Mesenchymal stem cell (in vitro differentiated cells and primary cell): ENCODE results near the gene CD1B.

Source experiments
- DNase-seq: peaks from one replicate; pipeline ENCODE4 v3.0.0-alpha.2; 2013
- H2AFZ ChIP-seq: one replicate; pipeline ENCODE4 v1.6.1; 2013; ENCODE audit warnings: low read depth, mild to moderate bottlenecking, control low read depth, inconsistent platforms, low read length, moderate library complexity
- H2AK5ac ChIP-seq: 2 replicates; pipeline ENCODE4 v1.6.1; 2013; ENCODE audit warnings: low read length, moderate library complexity, mild to moderate bottlenecking, inconsistent platforms; ENCODE audit not compliant: severe bottlenecking
- H2BK120ac ChIP-seq: one replicate; pipeline ENCODE4 v1.6.1; 2013; ENCODE audit warnings: low read depth, mild to moderate bottlenecking, inconsistent platforms, low read length, moderate library complexity
- H2BK12ac ChIP-seq, 2 experiments: one replicate each; pipeline ENCODE4 v1.6.1; 2013; ENCODE audit warnings: inconsistent platforms in 2 of 2, low read length in 2 of 2, mild to moderate bottlenecking in 2 of 2, moderate library complexity in 2 of 2, control low read depth in 1 of 2
- H2BK15ac ChIP-seq: one replicate; pipeline ENCODE4 v1.6.1; 2013; ENCODE audit warnings: mild to moderate bottlenecking, low read depth, inconsistent platforms; ENCODE audit not compliant: poor library complexity, severe bottlenecking
- H2BK5ac ChIP-seq: 2 replicates; pipeline ENCODE4 v1.6.1; 2013; ENCODE audit warnings: low read depth, mild to moderate bottlenecking, low read length, control low read depth, inconsistent platforms; ENCODE audit not compliant: poor library complexity, severe bottlenecking
- H3K14ac ChIP-seq, 2 experiments: one replicate each; pipeline ENCODE4 v1.6.1; 2013; ENCODE audit warnings: inconsistent platforms in 2 of 2, low read length in 2 of 2, control low read depth in 1 of 2, mild to moderate bottlenecking in 1 of 2, moderate library complexity in 1 of 2
- H3K18ac ChIP-seq, 2 experiments: one replicate each; pipeline ENCODE4 v1.6.1; 2013; ENCODE audit warnings: inconsistent platforms in 2 of 2, low read length in 2 of 2, control low read depth in 1 of 2, low read depth in 1 of 2, mild to moderate bottlenecking in 1 of 2
- H3K23ac ChIP-seq, 2 experiments: one replicate each; pipeline ENCODE4 v1.6.1; 2013; ENCODE audit warnings: inconsistent platforms in 2 of 2, low read length in 2 of 2, mild to moderate bottlenecking in 2 of 2, moderate library complexity in 2 of 2, control low read depth in 1 of 2
- H3K27ac ChIP-seq: 2 replicates; pipeline ENCODE4 v1.5.1; 2013; ENCODE audit warnings: mild to moderate bottlenecking, moderate library complexity, low read length, control low read depth, inconsistent platforms; ENCODE audit not compliant: poor library complexity, severe bottlenecking
- H3K27me3 ChIP-seq, 2 experiments: 2 replicates each; pipeline versions ENCODE4 v1.6.1 to v1.7.0; 2013; ENCODE audit warnings: low read length in 2 of 2, mild to moderate bottlenecking in 2 of 2, moderate library complexity in 2 of 2, control low read depth in 1 of 2, inconsistent platforms in 1 of 2; ENCODE audit not compliant: control insufficient read depth in 1 of 2, insufficient read depth in 1 of 2
- H3K36me3 ChIP-seq, 2 experiments: 2 replicates each; pipeline versions ENCODE4 v1.6.1 to v1.7.0; 2013; ENCODE audit warnings: low read length in 2 of 2, control low read depth in 1 of 2, inconsistent platforms in 1 of 2, low read depth in 1 of 2, mild to moderate bottlenecking in 1 of 2; ENCODE audit not compliant: insufficient read depth in 2 of 2, control insufficient read depth in 1 of 2
- H3K4ac ChIP-seq, 2 experiments: one replicate each; pipeline ENCODE4 v1.6.1; 2013; ENCODE audit warnings: inconsistent platforms in 2 of 2, low read length in 2 of 2, mild to moderate bottlenecking in 2 of 2, moderate library complexity in 2 of 2, control low read depth in 1 of 2, low read depth in 1 of 2
- H3K4me1 ChIP-seq: 2 replicates; pipeline ENCODE4 v1.6.1; 2013; ENCODE audit warnings: low read depth, low read length, control low read depth; ENCODE audit not compliant: control insufficient read depth, insufficient read depth
- H3K4me2 ChIP-seq: 2 replicates; pipeline ENCODE4 v1.6.1; 2013; ENCODE audit warnings: low read length, mild to moderate bottlenecking, inconsistent platforms; ENCODE audit not compliant: poor library complexity, severe bottlenecking
- H3K4me3 ChIP-seq, 2 experiments: 2 replicates each; pipeline versions ENCODE4 v1.5.1 to v1.7.0; 2013; ENCODE audit warnings: low read length in 2 of 2, mild to moderate bottlenecking in 2 of 2, control low read depth in 1 of 2, low read depth in 1 of 2; ENCODE audit not compliant: insufficient read depth in 1 of 2
- H3K79me1 ChIP-seq: replicated peaks from 2 replicates; pipeline ENCODE4 v1.6.1; 2013; ENCODE audit warnings: mild to moderate bottlenecking, control low read depth, low read length, inconsistent platforms; ENCODE audit not compliant: poor library complexity, severe bottlenecking
- H3K9ac ChIP-seq: 2 replicates; pipeline ENCODE4 v1.7.0; 2013; ENCODE audit warnings: mild to moderate bottlenecking, low read length, moderate library complexity
- H3K9me3 ChIP-seq: 2 replicates; pipeline ENCODE4 v1.7.0; 2013; ENCODE audit warnings: mild to moderate bottlenecking, low read length; ENCODE audit not compliant: control insufficient read depth
- H4K8ac ChIP-seq: one replicate; pipeline ENCODE4 v1.6.1; 2013; ENCODE audit warnings: inconsistent platforms, mild to moderate bottlenecking, low read length, moderate library complexity
- H4K91ac ChIP-seq: one replicate; pipeline ENCODE4 v1.6.1; 2013; ENCODE audit warnings: mild to moderate bottlenecking, low read length, inconsistent platforms
- WGBS: methylation state at CpG from one replicate; pipeline ENCODE4 v1.1.7; 2013; ENCODE audit warnings: mixed read lengths; 5-methylcytosine and 5-hydroxymethylcytosine counted together

The CD1B gene

GRCh38 chr1:158290321-158290844 is 40.9 kb downstream of the CD1B start:
- Histone ChIP-seq H4K91ac (no peak overlapping the region), H3K9ac (no peak overlapping the region), H3K23ac (no peak overlapping the region), H3K79me1 (no peaks in the 10 kb centered on the region), H3K14ac (no peak overlapping the region), H3K27me3 (no peaks in the 10 kb centered on the region), H3K4me2 (no peak overlapping the region), H3K18ac (no peak overlapping the region), H2BK15ac (no peak overlapping the region), H2BK120ac (no peak overlapping the region), H3K9me3 (no peaks in the 10 kb centered on the region), H3K36me3 (no peaks in the 10 kb centered on the region), H3K4me3 (no peak overlapping the region), H3K4ac (no peak overlapping the region), H3K4me1 (no peaks in the 10 kb centered on the region), H2AK5ac (no peak overlapping the region), H2BK5ac (no peak overlapping the region), H2BK12ac (no peak overlapping the region), H3K27ac (no peak overlapping the region), H4K8ac (no peak overlapping the region), H2AFZ (no peak overlapping the region)
- DNase-seq, result no peak
- 83% methylated on average over 5 of the region's 5 CpGs for WGBS

DNA sequence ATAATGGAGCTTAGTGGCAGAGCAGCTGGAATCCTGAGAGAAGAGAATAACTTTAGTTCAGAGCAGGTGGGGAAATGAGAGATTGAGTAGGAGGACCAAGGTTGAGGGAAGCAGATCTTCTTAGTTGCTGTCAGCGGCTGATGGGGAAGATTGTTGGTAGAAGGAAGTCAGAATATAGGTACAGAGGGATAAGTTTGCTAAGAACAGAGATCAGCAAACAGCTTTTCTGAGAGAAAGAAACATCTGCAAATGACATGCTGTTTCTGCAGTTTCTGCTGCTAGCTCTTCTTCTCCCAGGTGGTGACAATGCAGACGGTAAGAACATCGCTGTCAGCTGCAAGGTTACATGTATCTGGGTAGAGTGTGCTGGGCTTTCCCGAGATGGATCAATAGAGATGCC is 41.5 kb downstream of the CD1B start, which contains the start of gene CD1C:
CD1C (plus strand) TSS at position 113 of the 400 bp plus-strand sequence; CDS start at position 255, 142 bp downstream.
- no peak within 1 kb of the TSS for H4K91ac ChIP-seq
- no peak within 1 kb of the TSS for H3K4me2 ChIP-seq
- no peaks in the 10 kb centered on the region for H3K79me1 ChIP-seq
- no peaks in the 10 kb centered on the region for H3K36me3 ChIP-seq
- no peak within 1 kb of the TSS for H2BK15ac ChIP-seq
- H3K27ac ChIP-seq, result no peak within 1 kb of the TSS
- DNase-seq, result no peak
- no peak within 1 kb of the TSS for H2BK120ac ChIP-seq
- 86% methylated on average over 4 of the region's 4 CpGs for WGBS
- H4K8ac ChIP-seq, result no peak within 1 kb of the TSS
- H2AK5ac ChIP-seq, result no peak within 1 kb of the TSS
- H3K23ac ChIP-seq, result no peak within 1 kb of the TSS
- no peak within 1 kb of the TSS for H2AFZ ChIP-seq
- no peak within 1 kb of the TSS for H2BK5ac ChIP-seq
- no peak within 1 kb of the TSS for H3K18ac ChIP-seq
- no peaks in the 10 kb centered on the region for H3K27me3 ChIP-seq
- no peaks in the 10 kb centered on the region for H3K4me1 ChIP-seq
- H3K14ac ChIP-seq, result no peak within 1 kb of the TSS
- H3K9ac ChIP-seq, result no peak within 1 kb of the TSS
- H3K4ac ChIP-seq, result no peak within 1 kb of the TSS
- no peaks in the 10 kb centered on the region for H3K9me3 ChIP-seq
- no peak within 1 kb of the TSS for H2BK12ac ChIP-seq
- H3K4me3 ChIP-seq, result no peak within 1 kb of the TSS

DNA sequence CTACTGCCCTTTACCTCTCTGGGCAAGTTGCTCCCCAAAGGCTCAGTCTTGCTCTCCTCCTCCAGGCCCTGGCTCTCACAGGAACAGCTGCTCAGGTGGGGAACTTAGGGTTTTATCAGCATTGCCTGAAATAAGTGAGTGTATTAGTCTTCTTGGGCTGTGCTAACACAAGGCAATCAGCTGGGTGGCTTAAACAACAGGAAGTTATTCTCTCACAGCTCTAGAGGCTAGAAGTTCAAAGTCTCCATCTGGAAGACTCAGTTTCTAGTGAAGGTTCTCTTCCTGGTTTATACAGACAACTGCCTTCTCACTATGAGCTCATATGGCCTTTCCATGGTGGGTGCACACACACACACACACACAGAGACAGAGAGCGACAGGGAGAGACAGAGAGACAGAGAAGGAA is 44.4 kb downstream of the CD1B start:
- Histone ChIP-seq H3K4me1 (no peaks in the 10 kb centered on the region), H3K4ac (no peak overlapping the region), H3K36me3 (no peaks in the 10 kb centered on the region), H3K4me3 (no peak overlapping the region), H3K27ac (no peak overlapping the region), H4K8ac (no peak overlapping the region), H3K18ac (no peak overlapping the region), H2BK12ac (no peak overlapping the region), H2BK15ac (no peak overlapping the region), H3K79me1 (no peaks in the 10 kb centered on the region), H3K9ac (no peak overlapping the region), H4K91ac (no peak overlapping the region), H3K23ac (no peak overlapping the region), H2BK5ac (no peak overlapping the region), H2AK5ac (no peak overlapping the region), H2BK120ac (no peak overlapping the region), H3K27me3 (no peaks in the 10 kb centered on the region), H3K14ac (no peak overlapping the region), H3K9me3 (no peaks in the 10 kb centered on the region), H3K4me2 (no peak overlapping the region), H2AFZ (no peak overlapping the region)
- DNase-seq, result no peak
- WGBS, result no CpG with 5 or more reads among the region's 1 CpG

DNA sequence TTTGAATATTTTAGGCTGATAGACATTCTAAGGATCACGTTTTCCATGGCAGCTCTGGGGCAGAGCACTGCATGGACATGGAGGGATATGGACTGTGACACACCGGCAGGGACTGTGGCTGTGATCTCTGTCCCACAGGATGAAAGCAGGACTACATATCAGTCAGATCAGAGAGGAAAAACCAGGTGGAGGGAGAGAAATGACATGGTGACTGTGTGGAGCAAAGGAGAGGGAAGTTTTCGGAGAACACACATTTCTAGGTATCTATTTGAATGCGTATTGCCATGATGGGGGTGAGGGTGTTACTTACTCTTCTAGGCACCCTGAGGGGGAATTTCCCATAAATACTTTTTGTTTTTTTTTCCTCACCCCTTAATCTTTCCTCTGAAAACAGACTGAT is 44.8 kb downstream of the CD1B start:
- H2BK12ac ChIP-seq, result no peak overlapping the region
- H3K4me2 ChIP-seq, result no peak overlapping the region
- H3K9ac ChIP-seq, result no peak overlapping the region
- H3K18ac ChIP-seq, result no peak overlapping the region
- no peak overlapping the region for H2AK5ac ChIP-seq
- H4K8ac ChIP-seq, result no peak overlapping the region
- H2BK15ac ChIP-seq, result no peak overlapping the region
- no peak overlapping the region for H3K4me3 ChIP-seq
- H3K14ac ChIP-seq, result no peak overlapping the region
- DNase-seq, result no peak
- H3K27me3 ChIP-seq, result no peaks in the 10 kb centered on the region
- H3K4me1 ChIP-seq, result no peaks in the 10 kb centered on the region
- WGBS, result 61% methylated on average over 3 of the region's 4 CpGs
- H3K27ac ChIP-seq, result no peak overlapping the region
- no peak overlapping the region for H2AFZ ChIP-seq
- H3K36me3 ChIP-seq, result no peaks in the 10 kb centered on the region
- H4K91ac ChIP-seq, result no peak overlapping the region
- H3K79me1 ChIP-seq, result no peaks in the 10 kb centered on the region
- no peaks in the 10 kb centered on the region for H3K9me3 ChIP-seq
- no peak overlapping the region for H2BK5ac ChIP-seq
- no peak overlapping the region for H3K23ac ChIP-seq
- no peak overlapping the region for H2BK120ac ChIP-seq
- no peak overlapping the region for H3K4ac ChIP-seq
